GM12878 (cell line): ENCODE measurements around the gene MEIKIN. TPM values are rescaled to one million over a fixed set of nuclear protein-coding genes. Genes with fewer than 3 reads are reported as not detected.

Experiments
- ATAC-seq: fragments of 200-7000 bp; cut with Tn5 transposase; 3 replicates; pipeline ENCODE4 v1.9.1; 2020; ENCODE audit warnings: mild to moderate bottlenecking, moderate library complexity
- BruUV-seq: library from RNA; stranded (reverse); fragments of 400-500 nt; replicated peaks from 2 replicates; lab custom pipeline; 2021; lab: Mats Ljungman, UMichigan
- CTCF ChIA-PET: fragments of 300-600 bp; sonication (Branson Sonifier 250); formaldehyde crosslinking; extraction: SDS; loops from one replicate; lab custom pipeline; 2021; ENCODE audit warnings: inconsistent platforms; lab: Yijun Ruan, JAX
- POLR2A ChIA-PET: fragments of 350-600 bp; formaldehyde crosslinking; extraction: SDS; loops from one replicate; lab custom pipeline; 2021; ENCODE audit warnings: inconsistent platforms; lab: Charles Lee
- RAD21 ChIA-PET: fragments of 300-600 bp; sonication (Branson Sonifier 250); formaldehyde crosslinking; loops from one replicate; lab custom pipeline; 2023; ENCODE audit warnings: antibody characterized with exemption; ENCODE audit not compliant: unreplicated experiment; lab: Charles Lee
- SMC1A ChIA-PET: fragments of 300-600 bp; sonication (Branson Sonifier 250); formaldehyde crosslinking; loops from one replicate; lab custom pipeline; 2023; ENCODE audit not compliant: unreplicated experiment, uncharacterized antibody; lab: Charles Lee
- DNase-seq: peaks from one replicate; pipeline ENCODE4 v3.0.0-alpha.2; 2011; ENCODE audit warnings: low read depth, low spot score
- FAIRE-seq: peaks from 3 replicates; lab custom pipeline; 2011; peaks lifted over from hg19 to GRCh38; lab: Jason Lieb, UNC
- H2AFZ ChIP-seq: 2 replicates; pipeline ENCODE4 v1.6.0; 2011; ENCODE audit warnings: low read depth, low read length, control low read depth; ENCODE audit not compliant: control insufficient read depth
- H3K27ac ChIP-seq: 2 replicates; pipeline ENCODE4 v1.5.1; 2011; ENCODE audit warnings: control low read depth; ENCODE audit not compliant: control insufficient read depth, insufficient read depth
- H3K27me3 ChIP-seq, 2 experiments: replicated peaks in 1 of 2; 2 replicates each; pipeline versions ENCODE4 v1.6.0 to v1.6.1; 2011; ENCODE audit warnings: low read length in 1 of 2; ENCODE audit not compliant: control insufficient read depth in 2 of 2, insufficient read depth in 2 of 2
- H3K36me3 ChIP-seq, 2 experiments: 2 replicates each; pipeline ENCODE4 v1.5.1; 2011; ENCODE audit warnings: low read length in 1 of 2; ENCODE audit not compliant: control insufficient read depth in 2 of 2, insufficient read depth in 2 of 2
- H3K4me1 ChIP-seq: 2 replicates; pipeline ENCODE4 v1.6.1; 2011; ENCODE audit warnings: mild to moderate bottlenecking, low read length, moderate library complexity, mixed read lengths; ENCODE audit not compliant: control insufficient read depth, insufficient read depth
- H3K4me2 ChIP-seq: 2 replicates; pipeline ENCODE4 v1.6.0; 2011; ENCODE audit warnings: control low read depth; ENCODE audit not compliant: control insufficient read depth, insufficient read depth
- H3K4me3 ChIP-seq: fragments of 200-600 bp; sonication (generic); 2 replicates; pipeline ENCODE4 v1.5.1; 2016
- H3K79me2 ChIP-seq: 2 replicates; pipeline ENCODE4 v1.6.0; 2011; ENCODE audit warnings: low read length; ENCODE audit not compliant: control insufficient read depth, insufficient read depth
- H3K9ac ChIP-seq: 2 replicates; pipeline ENCODE4 v1.8.0; 2011; ENCODE audit warnings: low read length, control low read depth, mixed read lengths; ENCODE audit not compliant: control insufficient read depth, insufficient read depth
- H3K9me3 ChIP-seq: replicated peaks from 3 replicates; pipeline ENCODE4 v1.5.1; 2011; ENCODE audit warnings: mild to moderate bottlenecking, low read length; ENCODE audit not compliant: control insufficient read depth, insufficient read depth
- H4K20me1 ChIP-seq: 2 replicates; pipeline ENCODE4 v1.6.0; 2011; ENCODE audit not compliant: control insufficient read depth, insufficient read depth
- EED ChIP-seq: sonication (generic); IDR thresholded peaks from 2 replicates; pipeline ENCODE4 v1.6.1; 2016; ENCODE audit warnings: antibody characterized with exemption, low read depth
- EGR1 ChIP-seq, 2 experiments: IDR thresholded peaks; 1 replicate in 1 of 2; 2 replicates in 1 of 2; pipeline ENCODE4 v1.6.1; 2011 to 2012; ENCODE audit warnings: low read depth in 2 of 2, low read length in 2 of 2, borderline replicate concordance in 1 of 2, mild to moderate bottlenecking in 1 of 2, moderate library complexity in 1 of 2
- EP300 ChIP-seq, 2 experiments: fragments of 150-350 bp in 1 of 2; IDR thresholded peaks; 2 replicates each; pipeline ENCODE4 v1.6.1; 2011 to 2012; ENCODE audit warnings: low read depth in 2 of 2, low read length in 2 of 2, borderline replicate concordance in 1 of 2, improper control_type of control experiment in 1 of 2, inconsistent platforms in 1 of 2; ENCODE audit not compliant: control insufficient read depth in 1 of 2
- ESRRA ChIP-seq: IDR thresholded peaks from 2 replicates; pipeline ENCODE4 v1.6.1; 2012; ENCODE audit warnings: mild to moderate bottlenecking, low read length, improper control_type of control experiment
- GATAD2B ChIP-seq: fragments of 450-650 bp; conservative IDR thresholded peaks from 2 replicates; pipeline ENCODE4 v1.6.1; 2017; ENCODE audit warnings: low read depth, mild to moderate bottlenecking, moderate library complexity
- IRF3 ChIP-seq: fragments of 450-650 bp; IDR thresholded peaks from 2 replicates; pipeline ENCODE4 v1.6.1; 2014; ENCODE audit warnings: mild to moderate bottlenecking
- KLF5 ChIP-seq: fragments of 450-650 bp; IDR thresholded peaks from 2 replicates; pipeline ENCODE4 v1.6.1; 2014; ENCODE audit warnings: mild to moderate bottlenecking; ENCODE audit not compliant: partially characterized antibody
- NR2F1 ChIP-seq: fragments of 450-650 bp; conservative IDR thresholded peaks from 2 replicates; pipeline ENCODE4 v1.6.1; 2017; ENCODE audit warnings: mild to moderate bottlenecking
- PAX5 ChIP-seq: IDR thresholded peaks from 2 replicates; pipeline ENCODE4 v1.6.1; 2011; ENCODE audit warnings: low read depth, low read length, borderline replicate concordance
- PAX8 ChIP-seq: fragments of 450-650 bp; IDR thresholded peaks from 2 replicates; pipeline ENCODE4 v1.6.1; 2017; ENCODE audit warnings: mild to moderate bottlenecking, moderate library complexity
- RAD51 ChIP-seq: fragments of 450-650 bp; IDR thresholded peaks from 2 replicates; pipeline ENCODE4 v1.6.1; 2016; ENCODE audit warnings: moderate library complexity, mild to moderate bottlenecking, inconsistent platforms
- RCOR1 ChIP-seq: conservative IDR thresholded peaks from 2 replicates; pipeline ENCODE4 v1.6.1; 2012; ENCODE audit warnings: low read depth, low read length, improper control_type of control experiment
- SKIL ChIP-seq: fragments of 450-650 bp; IDR thresholded peaks from 2 replicates; pipeline ENCODE4 v1.6.1; 2017; ENCODE audit warnings: mild to moderate bottlenecking, low read depth, inconsistent platforms; ENCODE audit not compliant: poor library complexity, severe bottlenecking
- SMARCA5 ChIP-seq: fragments of 450-650 bp; IDR thresholded peaks from 2 replicates; pipeline ENCODE4 v1.6.1; 2017; ENCODE audit warnings: mild to moderate bottlenecking
- TCF3 ChIP-seq: IDR thresholded peaks from 2 replicates; pipeline ENCODE4 v1.6.1; 2012; ENCODE audit warnings: low read depth, mild to moderate bottlenecking, low read length, borderline replicate concordance; ENCODE audit not compliant: insufficient read depth
- WRNIP1 ChIP-seq: IDR thresholded peaks from 2 replicates; pipeline ENCODE4 v1.6.1; 2011; ENCODE audit warnings: low read depth, low read length, improper control_type of control experiment, borderline replicate concordance
- ZBTB4 ChIP-seq: fragments of 450-650 bp; formaldehyde crosslinking; IDR thresholded peaks from 2 replicates; pipeline ENCODE4 v1.4.0; 2022; ENCODE audit warnings: mild to moderate bottlenecking, moderate library complexity
- ZSCAN29 ChIP-seq: fragments of 450-650 bp; IDR thresholded peaks from 2 replicates; pipeline ENCODE4 v1.6.1; 2017; ENCODE audit warnings: mild to moderate bottlenecking, moderate library complexity
- WGBS: methylation state at CpG from one replicate; pipeline ENCODE4 v1.1.6; 2016; ENCODE audit warnings: low lambda C conversion rate; ENCODE audit not compliant: insufficient replicate concordance, insufficient coverage; ENCODE audit errors: missing lambda C conversion rate; 5-methylcytosine and 5-hydroxymethylcytosine counted together
- in situ Hi-C: fragments of 300-500 bp; cut with MboI; formaldehyde crosslinking; loops from 9 replicates; pipeline ENCODE4 v1.14.3; 2018; ENCODE audit warnings: mixed read lengths
- intact Hi-C: fragments of 100-400 bp; cut with micrococcal nuclease; formaldehyde crosslinking; loops from one replicate; pipeline ENCODE4 v1.14.2; 2022; ENCODE audit not compliant: unreplicated experiment
- polyA plus RNA-seq, 11 experiments: library from polyadenylated mRNA; depleted of rRNA in 4 of 11; unstranded in 6 of 11; stranded (reverse) in 5 of 11; fragments of >200 nt; fragmentation: Nextera tagmentation in 4 of 11; fragmentation: Illumina TruSeq in 1 of 11; extraction: Ambion mirVana in 4 of 11; extraction: Trizol in 1 of 11; gene quantifications; 1 replicate in 1 of 11; 2 replicates in 10 of 11; pipeline versions ENCODE4 v1.2.1 to v1.2.3, GENCODE V29; 2011 to 2016; ENCODE audit warnings: inconsistent platforms in 2 of 11, missing spikeins in 2 of 11, low read depth in 1 of 11
- total RNA-seq, 4 experiments: library from RNA; depleted of rRNA in 3 of 4; stranded (reverse); fragments of >200 nt in 3 of 4; fragmentation: Illumina TruSeq in 1 of 4; extraction: Trizol in 1 of 4; gene quantifications; 2 replicates each; pipeline versions ENCODE4 v1.2.1 to v1.2.3, GENCODE V29; 2013 to 2021

MEIKIN gene
- total and polyA plus RNA-seq, 10 of the 15 experiments (the other 5 are each of a cell fraction or from before 2014, with no cell fraction given) = not detected

GRCh38 chr5:131979816-131980215 lies 34.4 kb upstream of the MEIKIN start:
- in situ Hi-C loops = no loop called here
- Histone ChIP-seq H3K9ac (no peak overlapping the region), H3K4me1 (peaks cover 6% of the 10 kb centered on the region), H3K9me3 (no peaks in the 10 kb centered on the region), H2AFZ (no peak overlapping the region), H3K79me2 (no peaks in the 10 kb centered on the region), H3K27ac (no peak overlapping the region), H4K20me1 (no peaks in the 10 kb centered on the region), H3K27me3 (peaks cover 0 to 1% of the 10 kb centered on the region in 2 experiments; a peak in 1 of 4 replicates), H3K4me3 (no peak overlapping the region), H3K4me2 (no peak overlapping the region), H3K36me3 (no peaks in the 10 kb centered on the region)
- ChIA-PET SMC1A (no interaction called here), RAD21 (no interaction called here), POLR2A (no interaction called here), CTCF (interaction anchor here (0.8 kb wide), 1 partner anchor 28 kb away, joined by 3 read pairs; no protein-coding TSS in a partner anchor)
- DNase-seq (no peak), FAIRE-seq (no peak), ATAC-seq (no peak)
- intact Hi-C loops = no loop called here
- BruUV-seq = no TSS peak
- 87% methylated on average over 4 of the region's 4 CpGs for WGBS
- TF ChIP-seq EP300 (IDR thresholded peaks at IDR 0.05; ENCODE audit: borderline replicate concordance in 1 of 2, control insufficient read depth in 1 of 2, low read depth in 2 of 2, low read length in 2 of 2) (no peak), ESRRA (no peak), IRF3 (no peak), ZSCAN29 (no peak), RAD51 (no peak), ZBTB4 (no peak), GATAD2B (no peak), RCOR1 (no peak), SKIL (no peak), EGR1 (IDR thresholded peaks at IDR 0.05; ENCODE audit: borderline replicate concordance in 1 of 2, low read depth in 2 of 2, low read length in 2 of 2) (no peak), TCF3 (no peak), EED (no peak), PAX8 (no peak), NR2F1 (no peak), PAX5 (no peak), SMARCA5 (no peak), KLF5 (no peak), WRNIP1 (no peak)
